ENCODE measurements around the gene LVRN. TPM values are rescaled to one million over a fixed set of nuclear protein-coding genes. Genes with fewer than 3 reads are reported as not detected.

Gene LVRN
- total RNA-seq, 1 experiment from 2014 or later = 0.09 TPM

DNA sequence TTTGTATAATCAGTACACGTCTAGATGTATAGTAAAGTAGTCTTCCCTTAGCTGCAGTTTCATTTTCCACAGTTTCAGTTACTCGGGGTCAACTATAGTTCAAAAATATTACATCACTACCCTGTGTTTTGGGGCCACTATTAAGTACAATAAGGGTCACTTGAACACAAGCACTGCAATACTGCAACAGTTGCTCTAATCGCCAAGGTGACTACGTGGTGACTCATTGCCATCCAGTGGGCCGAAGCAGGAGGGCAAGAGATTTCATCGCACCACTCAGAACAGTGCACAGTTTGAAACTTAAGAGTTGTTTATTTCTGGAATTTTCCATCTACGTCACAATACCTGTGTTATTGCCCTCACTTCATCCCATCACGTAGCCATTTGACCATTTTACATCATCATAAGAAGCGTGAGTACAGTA lies 69.8 kb downstream of the LVRN start, which contains the start of gene ARL14EPL:
Gene ARL14EPL (plus strand): TSS at position 379 of the 424 bp plus-strand sequence. CDS start 18,994 bp downstream, outside the sequence.
- H3T11ph ChIP-seq (ENCODE audit: low read length) = no peak within 1 kb of the TSS
- no peaks in the 10 kb centered on the region for H3K27me3 ChIP-seq (ENCODE audit: insufficient read depth, low read length)
- no CpG with 5 or more reads among the region's 9 CpGs for WGBS (ENCODE audit: extremely low coverage, insufficient read length, low lambda C conversion rate)
- H3K79me2 ChIP-seq (ENCODE audit: insufficient read depth, low read length) = no peaks in the 10 kb centered on the region
- Mint-ChIP-seq H3K4me3 (no peak within 1 kb of the TSS), H3K27me3 (ENCODE audit: low read depth) (no peaks in the 10 kb centered on the region; the same call in 1 of the 2 replicates), H3K4me1 (peaks cover 4% of the 10 kb centered on the region in 2 experiments; a peak in 3 of 4 replicates), H3K9me3 (no peaks in the 10 kb centered on the region), H3K27ac (peak within 1 kb of the TSS in 1 of 3 experiments; percentile 52; a peak in 1 of 7 replicates), H3K36me3 (ENCODE audit: insufficient read depth in 1 of 3, low read depth in 3 of 3) (no peaks in the 10 kb centered on the region; a peak in 1 of 7 replicates)
- H2BK12ac ChIP-seq (ENCODE audit: insufficient read length, low read depth, low read length) = no peak within 1 kb of the TSS
- no peak for DNase-seq
- H4K91ac ChIP-seq (ENCODE audit: insufficient read length, low read depth, low read length) = no peak within 1 kb of the TSS
- no peak within 1 kb of the TSS for H3K14ac ChIP-seq (ENCODE audit: insufficient read depth, low read length)
- H4K20me1 ChIP-seq (ENCODE audit: control insufficient read depth, insufficient read depth, insufficient read length) = no peaks in the 10 kb centered on the region
- H2BK15ac ChIP-seq (ENCODE audit: low read depth, low read length) = no peak within 1 kb of the TSS
- H2BK20ac ChIP-seq (ENCODE audit: low read depth, low read length, poor library complexity, severe bottlenecking) = no peak within 1 kb of the TSS
- H3K79me1 ChIP-seq (ENCODE audit: insufficient read depth, low read depth, low read length, poor library complexity, severe bottlenecking) = no peaks in the 10 kb centered on the region
- no peak within 1 kb of the TSS for H2AK5ac ChIP-seq (ENCODE audit: insufficient read length, low read length)
- no peak within 1 kb of the TSS for H3K56ac ChIP-seq (ENCODE audit: insufficient read length, low read depth, low read length)
- no peak within 1 kb of the TSS for H3K18ac ChIP-seq (ENCODE audit: insufficient read length, low read depth, low read length)
- H3K4ac ChIP-seq (ENCODE audit: low read depth, low read length) = no peak within 1 kb of the TSS
- H3K27ac ChIP-seq (ENCODE audit: insufficient read length, low read depth, low read length) = no peak within 1 kb of the TSS
- TF ChIP-seq, protein P1, sequence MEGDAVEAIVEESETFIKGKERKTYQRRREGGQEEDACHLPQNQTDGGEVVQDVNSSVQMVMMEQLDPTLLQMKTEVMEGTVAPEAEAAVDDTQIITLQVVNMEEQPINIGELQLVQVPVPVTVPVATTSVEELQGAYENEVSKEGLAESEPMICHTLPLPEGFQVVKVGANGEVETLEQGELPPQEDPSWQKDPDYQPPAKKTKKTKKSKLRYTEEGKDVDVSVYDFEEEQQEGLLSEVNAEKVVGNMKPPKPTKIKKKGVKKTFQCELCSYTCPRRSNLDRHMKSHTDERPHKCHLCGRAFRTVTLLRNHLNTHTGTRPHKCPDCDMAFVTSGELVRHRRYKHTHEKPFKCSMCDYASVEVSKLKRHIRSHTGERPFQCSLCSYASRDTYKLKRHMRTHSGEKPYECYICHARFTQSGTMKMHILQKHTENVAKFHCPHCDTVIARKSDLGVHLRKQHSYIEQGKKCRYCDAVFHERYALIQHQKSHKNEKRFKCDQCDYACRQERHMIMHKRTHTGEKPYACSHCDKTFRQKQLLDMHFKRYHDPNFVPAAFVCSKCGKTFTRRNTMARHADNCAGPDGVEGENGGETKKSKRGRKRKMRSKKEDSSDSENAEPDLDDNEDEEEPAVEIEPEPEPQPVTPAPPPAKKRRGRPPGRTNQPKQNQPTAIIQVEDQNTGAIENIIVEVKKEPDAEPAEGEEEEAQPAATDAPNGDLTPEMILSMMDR (conservative IDR thresholded peaks at IDR 0.05) = peak; percentile 48; the same call in 2 of the 3 replicates
- no peaks in the 10 kb centered on the region for H3K4me1 ChIP-seq (ENCODE audit: insufficient read depth, low read length)
- no peak within 1 kb of the TSS for H2BK5ac ChIP-seq (ENCODE audit: insufficient read length, low read length)
- H2AFZ ChIP-seq (ENCODE audit: low read length) = no peak within 1 kb of the TSS
- H3K4me2 ChIP-seq (ENCODE audit: insufficient read depth, insufficient read length, low read length) = no peak within 1 kb of the TSS
- H3K9me3 ChIP-seq (ENCODE audit: control insufficient read depth, low read depth, low read length) = no peaks in the 10 kb centered on the region
- no peak within 1 kb of the TSS for H3K23ac ChIP-seq (ENCODE audit: insufficient read length, low read depth, low read length)
- H4K8ac ChIP-seq (replicated peaks; ENCODE audit: insufficient read length, low read depth, low read length) = no peak within 1 kb of the TSS
- H2BK120ac ChIP-seq (ENCODE audit: low read depth, low read length, poor library complexity, severe bottlenecking) = no peak within 1 kb of the TSS
- no peak within 1 kb of the TSS for H3K9ac ChIP-seq (ENCODE audit: extremely low read depth, insufficient read length, low read length)
- H4K5ac ChIP-seq (ENCODE audit: insufficient read length, low read depth, low read length) = no peak within 1 kb of the TSS
- no peaks in the 10 kb centered on the region for H3K23me2 ChIP-seq (ENCODE audit: insufficient read length, low read depth, low read length, poor library complexity, severe bottlenecking)

Measured in H9 (cell line).